NCI-H774 (cell line): ENCODE measurements around the gene ACOXL.

Experiments
- DNase-seq: peaks from one replicate; lab custom pipeline; 2025; lab: John Stamatoyannopoulos, UW

The ACOXL gene

DNA sequence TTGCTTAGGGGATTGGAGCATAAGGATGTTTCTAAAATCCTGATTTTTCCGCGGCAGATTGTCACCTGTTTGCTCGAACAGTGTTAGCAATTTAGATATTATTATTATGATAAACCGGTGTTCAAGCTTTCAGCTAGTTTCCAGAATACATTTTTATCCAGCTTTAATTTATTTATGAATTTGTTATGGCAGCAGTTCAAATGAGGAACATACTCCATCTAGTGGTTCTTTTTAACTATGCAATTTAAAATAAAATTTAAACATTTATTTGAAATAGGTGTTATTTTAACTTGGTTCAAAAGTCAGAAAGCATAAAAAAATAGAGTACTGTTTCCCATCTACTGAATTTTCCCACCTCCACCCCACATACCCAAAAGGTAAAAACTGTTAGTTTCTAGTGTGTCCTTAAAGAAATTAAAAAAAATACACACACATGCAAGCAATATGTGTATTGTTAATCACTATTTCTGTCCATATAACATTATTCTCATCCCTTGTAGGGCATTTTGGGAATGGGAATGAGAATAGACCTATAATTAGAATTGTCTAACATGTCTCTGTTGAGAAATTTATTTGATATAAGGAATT lies 23.2 kb downstream of the ACOXL start:
- peak; percentile 12 for DNase-seq

DNA sequence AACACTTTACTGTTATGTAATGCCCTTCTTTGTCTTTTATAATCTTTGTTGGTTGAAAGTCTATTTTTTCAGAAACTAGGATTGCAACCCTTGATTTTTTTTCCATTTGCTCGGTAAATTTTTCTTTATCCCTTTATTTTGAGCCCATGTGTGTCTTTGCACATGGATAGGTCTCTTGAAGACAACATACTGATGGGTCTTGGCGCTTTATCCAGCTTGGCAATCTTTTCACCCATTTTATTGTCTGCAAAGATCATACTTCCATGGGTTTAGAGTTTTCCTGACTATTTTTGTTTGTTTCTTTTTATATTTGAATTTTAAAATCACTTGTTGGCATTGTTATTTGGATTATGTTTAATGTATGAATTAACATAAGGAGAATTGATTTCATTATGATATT lies 27.0 kb downstream of the ACOXL start:
- no peak for DNase-seq

DNA sequence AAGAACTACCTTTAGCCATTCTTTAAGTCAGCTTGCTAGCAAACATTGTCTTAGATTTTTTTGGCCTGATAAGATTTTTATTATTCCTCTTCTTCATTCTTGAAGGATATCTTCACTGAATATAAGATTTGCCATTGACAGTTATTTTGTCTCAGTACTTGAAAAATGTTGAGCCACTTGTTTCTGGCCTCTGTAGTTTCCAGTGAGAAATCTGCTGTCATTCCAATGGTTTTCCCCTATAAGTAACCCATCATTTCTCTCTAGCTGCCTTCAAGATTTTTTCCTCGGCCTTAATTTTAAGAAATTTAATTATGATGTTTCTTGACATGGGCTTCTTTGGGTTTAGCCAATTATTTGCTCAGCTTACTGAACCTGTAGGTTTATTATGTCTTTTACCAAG lies 32.6 kb downstream of the ACOXL start:
- no peak for DNase-seq

DNA sequence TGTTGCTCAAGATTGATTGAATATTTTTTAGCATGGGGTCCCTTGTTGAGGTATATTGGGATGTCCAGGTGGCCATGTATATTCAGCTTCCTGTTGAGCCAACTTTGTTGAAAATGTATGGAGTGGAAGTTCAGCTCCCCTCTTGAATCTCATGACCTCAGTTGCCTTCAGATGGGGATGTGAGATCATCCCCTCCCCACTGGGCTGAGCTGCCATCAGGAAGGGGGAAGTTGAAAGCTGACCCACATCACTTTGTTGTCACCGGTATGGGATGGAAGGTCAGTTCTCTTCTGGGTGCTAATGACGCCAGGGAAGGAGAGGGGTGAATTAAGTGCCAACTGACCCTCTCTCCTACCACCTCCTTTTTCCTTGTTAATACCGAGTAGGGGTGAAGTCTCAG lies 33.9 kb downstream of the ACOXL start:
- no peak for DNase-seq

DNA sequence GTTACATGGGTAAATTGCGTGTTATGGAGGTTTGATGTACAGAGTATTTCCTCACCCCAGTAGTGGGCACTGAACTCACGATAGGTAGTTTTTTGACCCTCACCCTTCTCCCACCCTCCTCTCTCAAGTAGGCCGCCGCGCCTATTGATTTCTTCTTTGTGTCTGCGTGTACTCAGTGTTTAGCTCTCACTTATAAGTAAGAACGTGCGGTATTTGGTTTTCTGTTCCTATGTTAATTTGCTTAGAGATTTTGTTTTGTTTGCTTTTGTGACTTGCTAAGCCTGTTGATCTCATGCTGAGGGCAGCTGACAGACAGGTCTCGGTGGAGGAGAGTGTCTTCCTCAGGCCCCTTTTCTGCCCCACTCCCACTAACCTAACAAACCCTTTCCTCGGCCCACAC lies 36.2 kb downstream of the ACOXL start:
- peak; percentile 53 for DNase-seq

DNA sequence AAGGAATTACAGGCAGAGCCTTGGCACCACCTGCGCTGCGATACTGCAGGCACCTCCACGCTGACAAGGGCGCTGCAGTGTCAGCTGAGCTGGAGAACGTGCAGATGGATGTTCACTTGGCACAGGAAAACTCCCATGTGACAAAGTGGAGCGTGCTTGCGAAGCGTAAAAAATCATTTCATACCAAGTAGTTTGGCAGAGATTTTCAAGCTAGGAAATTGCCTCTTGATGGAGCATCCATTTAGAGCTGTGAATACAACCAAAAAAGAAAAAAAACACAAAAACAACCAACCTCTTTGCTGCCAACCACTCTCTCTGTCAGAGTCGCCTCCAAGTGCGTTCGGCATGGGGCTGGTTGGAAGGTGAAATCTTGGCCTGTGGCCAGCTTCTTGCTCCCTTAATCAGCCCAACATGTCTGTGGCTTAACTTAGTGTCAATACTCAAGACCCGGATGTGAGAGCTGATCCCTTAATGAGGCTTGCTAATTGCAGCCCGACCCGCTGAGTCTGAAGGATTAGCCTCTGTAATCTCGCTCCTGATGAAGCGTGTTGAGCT lies 38.1 kb downstream of the ACOXL start:
- DNase-seq = peak; percentile 59

DNA sequence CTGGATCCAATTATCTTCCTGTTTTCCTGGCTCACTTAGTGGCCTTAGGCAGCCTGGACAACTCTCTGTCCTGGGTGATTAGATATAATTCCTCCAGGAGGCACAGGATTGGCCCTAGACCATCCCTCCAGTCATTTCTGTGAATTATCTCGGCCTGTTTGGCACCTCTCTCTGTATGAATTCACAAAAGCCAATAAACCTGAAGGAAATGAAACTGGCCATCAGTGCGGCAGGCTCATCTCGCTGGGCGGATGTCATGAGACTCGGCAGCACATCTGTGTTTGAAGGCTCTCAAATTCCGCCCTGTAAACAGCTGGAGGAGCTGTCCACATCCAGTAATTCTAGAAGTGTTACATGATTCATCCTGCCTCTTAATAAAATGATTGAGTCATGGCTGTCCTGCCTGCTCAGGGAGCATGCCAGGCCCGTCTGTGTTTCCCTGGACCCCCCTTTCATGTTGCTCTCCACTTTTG lies 38.6 kb downstream of the ACOXL start:
- peak; percentile 23 for DNase-seq

DNA sequence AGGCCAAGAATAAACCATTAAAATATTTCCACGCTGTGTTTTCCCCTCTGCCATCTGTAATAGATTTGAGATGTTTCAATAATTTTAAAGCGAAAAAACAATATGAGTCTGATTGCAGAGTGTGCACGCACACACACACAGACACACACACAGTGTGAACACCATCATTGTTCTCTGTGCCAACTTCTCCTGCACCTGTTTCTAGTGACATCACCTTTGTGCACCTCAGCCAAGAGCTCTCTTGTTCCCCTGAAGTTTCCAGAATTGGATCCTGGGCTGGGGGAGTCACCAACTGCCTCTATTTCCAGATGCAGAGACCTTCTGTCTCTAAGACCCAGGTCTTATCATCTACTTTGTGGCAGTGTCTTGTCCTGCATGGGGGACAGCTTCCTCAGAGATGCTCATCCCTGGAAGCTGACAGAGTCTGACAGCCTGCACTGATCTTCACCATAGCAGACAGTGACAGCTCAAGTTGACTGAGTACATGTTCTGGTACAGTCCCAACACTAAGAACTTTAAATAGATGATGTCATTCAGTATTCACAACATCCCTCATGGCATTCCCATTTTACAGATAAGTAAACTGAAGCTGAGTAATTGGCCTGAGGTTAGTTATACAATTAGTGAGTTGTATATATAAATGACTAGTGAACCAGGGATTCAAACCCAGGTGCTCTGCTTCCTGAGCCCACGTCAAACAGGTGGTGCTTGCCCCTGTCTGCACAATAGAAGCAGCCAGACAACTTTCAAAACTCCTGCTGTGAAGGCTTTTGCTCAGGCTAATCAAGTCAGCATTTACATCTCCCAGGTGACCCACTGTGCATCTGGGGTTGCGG lies 39.4 kb downstream of the ACOXL start:
- DNase-seq = peak; percentile 23

DNA sequence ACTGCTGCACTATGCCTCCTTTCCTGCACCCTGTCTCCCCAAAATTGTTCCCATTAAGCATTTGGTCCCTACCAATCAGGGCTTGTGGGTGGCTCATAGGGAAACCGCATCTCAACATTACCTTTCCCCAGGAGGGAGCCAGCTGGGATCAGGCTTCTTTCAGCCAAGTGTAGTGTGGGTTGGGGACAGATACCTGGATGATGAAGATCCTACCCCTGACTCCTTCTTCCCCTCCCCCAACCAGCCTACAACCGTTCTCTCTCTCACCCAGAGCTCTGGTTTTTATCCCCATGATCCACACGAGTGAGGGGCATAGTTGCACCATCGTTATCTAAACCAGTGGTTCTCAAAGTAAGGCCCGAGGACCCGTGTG lies 40.0 kb downstream of the ACOXL start:
- DNase-seq = no peak

DNA sequence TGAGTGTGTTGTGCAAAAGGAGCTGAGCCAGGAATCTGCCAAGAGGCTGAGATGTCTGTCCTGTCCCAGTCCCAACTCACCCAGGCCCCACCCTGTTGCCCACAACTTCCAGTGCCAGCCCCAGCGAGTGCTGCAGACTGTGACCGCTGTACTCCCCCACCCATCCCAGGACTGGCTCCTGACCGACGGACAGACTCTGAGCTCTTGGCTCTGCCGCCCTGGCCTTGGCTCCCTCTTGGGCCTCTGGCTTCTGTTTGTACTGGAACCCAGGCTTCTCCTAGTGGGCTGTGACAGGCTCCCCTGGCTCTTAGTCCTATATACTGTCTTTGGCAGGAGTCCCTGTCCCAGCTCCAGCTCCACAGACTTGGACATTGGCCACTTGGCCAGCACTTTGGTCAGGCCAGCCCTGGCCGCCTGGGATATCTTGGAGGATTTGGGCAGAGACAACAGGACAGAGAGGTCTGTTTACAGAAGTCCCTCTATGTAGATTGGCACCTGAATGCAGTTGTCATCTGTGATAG lies 41.1 kb downstream of the ACOXL start:
- no peak for DNase-seq

DNA sequence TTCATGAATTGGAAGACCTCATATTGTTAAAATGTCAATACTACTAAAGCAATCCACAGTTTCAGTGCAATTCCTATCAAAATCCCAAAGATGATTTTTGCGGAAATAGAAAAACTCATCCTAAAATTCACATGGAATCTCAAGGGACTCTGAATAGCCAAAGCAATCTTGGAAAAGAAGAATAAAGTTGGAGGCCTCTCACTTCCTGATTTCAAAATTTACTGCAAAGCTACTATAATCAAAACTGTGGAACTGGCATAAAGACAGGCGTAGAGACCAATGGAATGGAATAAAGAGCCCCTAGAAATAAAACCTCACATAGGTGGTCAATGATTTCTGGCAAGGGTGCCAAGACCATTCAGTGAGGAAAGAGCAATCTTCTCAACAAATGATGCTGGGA lies 42.3 kb downstream of the ACOXL start:
- no peak for DNase-seq

DNA sequence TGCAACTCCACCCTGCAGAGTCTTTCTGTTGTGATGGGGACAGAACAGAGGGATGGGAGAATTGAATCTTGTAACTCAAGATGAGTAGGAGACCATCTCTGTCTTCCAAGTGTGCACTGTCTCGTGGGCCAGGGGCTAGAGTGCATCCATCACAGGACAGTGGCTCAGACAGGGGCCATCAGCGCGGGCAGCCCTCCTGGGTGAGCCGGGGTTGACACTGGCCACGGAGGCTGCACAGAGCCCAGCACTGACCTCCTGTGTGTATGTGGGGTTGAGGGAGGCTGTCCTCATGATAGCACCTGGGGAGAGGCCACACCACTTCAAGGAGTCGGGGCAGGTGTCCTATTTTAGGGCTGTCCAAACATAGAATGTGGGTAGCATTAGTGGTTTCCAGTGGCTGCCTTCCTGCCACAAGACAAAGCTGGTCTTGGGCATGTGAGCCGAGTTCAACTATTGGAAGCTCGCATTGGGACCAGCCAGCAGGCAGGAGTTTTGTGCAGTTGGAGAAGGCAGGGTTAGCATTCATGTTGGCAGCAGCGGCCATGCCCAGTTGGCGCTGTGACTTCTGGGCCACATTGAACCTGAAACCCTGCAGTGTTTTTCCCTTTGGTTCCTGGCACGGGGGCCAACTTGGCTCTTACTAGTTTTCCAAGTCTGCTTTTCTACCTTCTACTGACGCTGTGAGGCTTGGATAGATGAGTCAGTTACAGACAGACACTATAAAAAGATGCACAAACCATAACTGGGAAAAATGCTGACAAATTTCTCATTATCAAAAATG lies 45.3 kb downstream of the ACOXL start:
- DNase-seq = no peak

DNA sequence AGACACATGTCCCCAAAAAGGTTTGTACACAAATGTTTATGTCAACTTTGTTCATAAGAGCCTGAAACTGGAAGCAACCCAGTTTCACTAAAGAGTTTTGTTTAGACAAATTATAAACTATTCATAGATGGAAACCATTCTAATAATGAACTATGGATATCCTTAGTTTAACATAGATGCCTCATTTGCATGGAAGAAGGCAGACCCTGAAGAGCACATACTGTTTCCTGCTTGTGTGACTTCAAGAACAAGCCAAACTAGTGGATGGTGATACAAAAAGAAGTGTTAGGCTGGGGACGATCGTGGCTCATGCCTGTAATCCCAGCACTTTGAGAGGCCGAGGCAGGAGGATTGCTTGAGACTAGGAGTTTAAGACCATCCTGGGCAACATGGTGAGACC lies 48.1 kb downstream of the ACOXL start:
- no peak for DNase-seq

DNA sequence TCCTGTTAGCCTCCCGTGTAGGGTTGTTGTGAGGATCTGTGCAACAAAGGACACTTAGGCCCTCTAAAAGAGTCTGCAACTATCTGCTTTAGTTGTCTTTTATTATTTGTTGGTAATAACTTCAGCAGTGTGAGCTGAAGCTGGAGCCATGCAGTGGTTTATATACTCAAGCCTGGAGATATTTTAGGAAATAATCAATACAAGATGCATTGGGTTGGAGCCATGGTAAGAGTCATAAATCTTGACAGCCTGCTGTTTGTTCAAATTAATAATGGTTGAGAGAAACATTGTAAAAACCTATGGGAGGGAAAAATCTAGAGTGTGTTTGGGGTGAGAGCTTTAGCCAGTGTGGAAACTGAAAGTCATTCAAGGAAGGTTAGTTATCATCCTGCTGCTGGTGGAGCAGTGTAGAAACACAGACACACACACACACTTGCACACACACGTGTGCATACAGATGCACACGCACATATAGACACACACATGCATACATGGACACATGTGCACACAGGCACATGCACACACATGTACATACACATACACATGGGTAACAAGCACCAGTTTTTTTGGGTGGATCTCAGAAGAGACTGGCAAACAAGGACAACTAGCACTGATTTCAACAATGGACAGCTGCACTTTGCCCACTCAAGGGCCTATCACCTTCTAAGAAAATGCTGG lies 51.0 kb downstream of the ACOXL start:
- no peak for DNase-seq

DNA sequence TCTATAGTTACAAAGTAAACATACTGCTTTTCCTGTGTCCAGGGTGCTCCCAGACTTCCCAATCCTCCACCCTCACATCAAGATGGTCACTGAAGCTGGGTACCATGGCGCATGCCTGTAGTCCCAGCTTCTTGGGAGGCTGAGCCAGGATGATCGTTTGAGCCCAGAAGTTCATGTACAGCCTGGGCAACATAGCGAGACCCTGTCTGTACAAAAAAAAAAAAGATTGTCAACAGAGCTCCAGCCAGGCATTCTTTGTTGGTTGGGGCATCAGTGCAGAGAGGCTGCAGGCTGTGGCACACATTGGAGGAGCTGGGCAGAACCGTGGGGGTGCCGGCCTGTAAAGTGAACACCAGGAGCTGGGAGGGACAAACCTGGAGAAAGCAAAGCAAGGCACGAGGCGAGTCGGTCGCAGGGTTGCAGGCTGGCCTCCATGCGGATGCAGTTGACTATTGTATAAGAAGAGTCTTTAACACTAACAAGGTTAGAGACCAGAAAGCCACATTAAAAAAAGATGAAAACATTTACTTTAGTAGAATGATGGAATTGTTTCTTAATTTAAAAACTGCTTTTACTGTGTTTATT lies 51.8 kb downstream of the ACOXL start:
- DNase-seq = no peak

DNA sequence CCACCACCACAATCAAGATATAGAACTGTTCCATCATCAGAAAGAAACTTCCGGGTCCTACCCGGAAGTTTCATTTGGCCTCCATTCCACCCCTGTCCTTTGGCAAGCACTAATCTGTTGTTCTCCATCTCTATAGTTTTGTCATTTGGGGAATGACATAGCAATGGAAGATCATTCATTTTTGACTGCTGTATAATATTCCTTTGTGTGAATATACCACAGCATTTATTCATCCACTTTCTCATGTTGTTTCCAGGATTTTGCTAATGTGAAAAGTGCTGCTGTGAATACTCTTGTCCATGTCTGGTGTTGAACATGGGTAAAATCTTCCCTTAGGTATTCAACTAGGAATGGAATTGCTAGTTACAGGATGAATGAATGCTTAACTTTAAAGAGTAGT lies 53.1 kb downstream of the ACOXL start:
- DNase-seq = no peak

DNA sequence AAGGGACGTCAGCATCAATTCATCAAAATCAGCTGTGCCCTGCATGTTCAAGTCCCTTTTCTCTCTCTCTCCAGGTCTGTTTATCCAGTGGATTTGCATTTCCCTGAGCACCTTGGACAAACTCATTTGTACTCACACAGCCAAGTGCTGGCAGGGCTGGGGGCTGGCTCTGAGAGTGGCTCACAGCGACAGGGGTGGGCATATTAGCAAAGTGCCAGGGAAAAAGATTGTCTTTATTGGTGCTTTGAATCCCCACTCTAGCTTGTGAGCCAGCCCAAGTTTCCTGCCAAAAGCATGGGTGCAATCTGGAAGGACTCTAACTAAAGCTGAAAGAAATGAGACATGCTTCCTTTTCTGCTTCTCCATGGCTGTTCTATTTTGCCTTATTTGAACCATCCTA lies 56.6 kb downstream of the ACOXL start:
- no peak for DNase-seq

DNA sequence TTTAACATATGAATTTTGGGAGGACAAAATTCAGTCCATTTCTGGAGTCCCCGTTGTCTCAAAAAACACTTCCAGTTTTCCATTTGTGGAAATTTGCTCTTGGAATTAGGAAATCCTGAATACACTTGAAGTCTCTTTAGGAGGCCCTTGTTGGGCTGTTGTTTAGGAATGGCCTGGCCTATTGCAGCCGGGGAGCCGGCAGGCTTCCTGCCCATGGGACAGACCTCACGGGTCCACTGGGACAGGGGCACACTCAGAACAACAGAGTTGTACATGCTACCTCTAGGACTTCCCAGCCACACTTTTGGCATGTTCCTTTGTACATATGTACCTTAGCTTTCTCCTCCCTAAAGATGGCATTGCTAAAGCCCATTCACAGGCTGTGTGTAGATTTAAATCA lies 57.3 kb downstream of the ACOXL start:
- DNase-seq = no peak

DNA sequence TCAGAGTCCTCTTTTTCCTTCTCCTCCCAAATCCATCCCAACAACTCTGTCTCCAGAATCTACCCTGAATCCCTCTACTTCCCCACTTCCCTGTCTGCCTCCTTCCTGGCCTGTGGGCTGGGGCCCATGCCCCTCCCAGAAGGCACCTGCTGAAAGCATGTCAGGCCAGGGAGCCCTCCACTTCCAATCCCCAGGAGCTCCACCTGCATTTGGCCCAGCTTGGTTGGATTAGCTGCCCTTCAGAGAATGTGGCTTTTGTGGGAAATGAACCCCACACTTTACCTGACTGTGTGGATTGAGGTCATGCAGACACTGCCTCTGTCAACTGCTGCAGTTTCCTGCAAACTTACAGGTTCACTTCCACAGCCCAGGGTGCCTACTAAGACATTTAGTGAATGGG lies 58.5 kb downstream of the ACOXL start:
- no peak for DNase-seq

DNA sequence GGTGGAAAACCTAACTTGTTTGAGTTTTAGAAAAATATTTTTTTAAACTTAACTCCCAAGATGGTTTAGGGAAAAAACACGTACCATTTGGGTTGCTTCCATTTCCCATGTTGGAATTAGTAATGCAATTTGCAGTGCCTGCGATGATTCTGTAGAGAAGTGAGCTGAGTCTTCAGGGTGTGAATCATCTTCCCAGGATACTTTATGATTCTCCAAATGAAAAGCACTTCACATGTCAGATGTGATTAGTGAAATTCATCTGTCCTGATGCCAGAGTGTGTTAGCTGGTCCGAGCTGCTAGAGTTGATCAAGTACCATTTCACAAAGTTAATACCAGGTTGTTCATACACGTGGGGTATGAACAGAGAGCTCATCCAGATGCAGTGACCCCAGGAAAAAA lies 59.1 kb downstream of the ACOXL start:
- DNase-seq = no peak

DNA sequence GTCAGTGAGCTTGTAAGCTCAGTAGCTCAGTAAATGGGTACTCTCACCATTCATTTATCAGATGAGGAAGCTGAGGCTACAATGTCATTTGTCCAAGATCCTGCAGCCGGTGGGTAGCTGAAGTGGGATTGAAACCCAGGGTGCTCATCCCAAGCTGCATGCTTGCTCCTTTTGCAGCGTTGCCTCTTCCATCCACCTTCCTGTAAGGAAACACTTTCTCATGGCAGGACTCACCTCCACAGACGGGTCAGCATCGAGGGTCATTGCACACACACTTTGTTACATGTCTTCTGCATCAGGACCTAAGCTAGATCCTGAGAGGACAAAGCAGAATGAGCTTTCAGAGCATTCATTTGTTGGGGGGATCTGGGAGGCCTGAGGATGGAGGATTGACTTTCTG lies 60.7 kb downstream of the ACOXL start:
- no peak for DNase-seq

DNA sequence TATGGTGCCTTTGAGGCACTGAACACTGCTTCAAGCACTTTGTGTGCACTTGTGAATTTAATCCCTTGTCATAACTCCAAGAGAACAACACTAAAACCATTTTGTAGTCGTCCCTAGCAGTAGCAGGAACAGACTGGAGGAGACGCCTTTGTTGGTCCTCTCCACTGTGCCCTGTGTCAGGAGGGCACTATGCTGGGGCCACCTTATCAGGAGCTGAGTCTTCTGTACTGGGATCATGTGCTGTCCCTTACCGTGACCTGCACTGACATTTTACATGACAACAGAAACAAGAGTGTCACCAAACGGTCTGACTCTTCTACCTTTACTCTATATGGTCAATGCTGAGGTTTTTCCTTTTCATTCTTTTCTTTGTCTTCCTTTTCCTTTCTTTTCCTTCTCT lies 62.0 kb downstream of the ACOXL start:
- no peak for DNase-seq
